Activated naive CD4-positive, alpha-beta T cell treated with anti-CD3 and anti-CD28 coated beads for 36 hours (primary cell): Measurements from ENCODE around the gene WWP2. TPM values are rescaled to one million over a fixed set of nuclear protein-coding genes. Genes with fewer than 3 reads are reported as not detected.
"Not testable (repeated sequence)": the region's sequence is repeated elsewhere in the genome, so short reads cannot be mapped to it uniquely, and the experiment has no call there.

Experiments
- CTCF ChIA-PET: fragments of 350-600 bp; sonication (Branson Sonifier 250); formaldehyde crosslinking; loops from one replicate; lab custom pipeline; 2021; ENCODE audit warnings: antibody characterized with exemption; lab: Charles Lee
- DNase-seq: peaks from one replicate; pipeline ENCODE4 v3.0.0-alpha.2; 2020
- H3K27ac Mint-ChIP-seq: one replicate; pipeline ENCODE4 v1.8.0; 2021; ENCODE audit warnings: mild to moderate bottlenecking, mixed read lengths
- H3K27me3 Mint-ChIP-seq: one replicate; pipeline ENCODE4 v1.8.0; 2021; ENCODE audit warnings: low read depth, mixed read lengths
- H3K36me3 Mint-ChIP-seq: one replicate; pipeline ENCODE4 v1.8.0; 2021; ENCODE audit warnings: low read depth, mixed read lengths
- H3K4me1 Mint-ChIP-seq: one replicate; pipeline ENCODE4 v1.8.0; 2021; ENCODE audit warnings: low read depth, mixed read lengths
- H3K4me3 Mint-ChIP-seq: one replicate; pipeline ENCODE4 v1.8.0; 2021; ENCODE audit warnings: mild to moderate bottlenecking, moderate library complexity, mixed read lengths
- H3K9me3 Mint-ChIP-seq: one replicate; pipeline ENCODE4 v1.8.0; 2021; ENCODE audit warnings: mixed read lengths
- intact Hi-C: fragments of 100-400 bp; cut with micrococcal nuclease; formaldehyde crosslinking; loops from one replicate; pipeline ENCODE4 v1.15.1; 2023
- total RNA-seq, 2 experiments: library from RNA; stranded (reverse); gene quantifications; one replicate each; pipeline ENCODE4 v1.2.3, GENCODE V29; 2021

The WWP2 gene
- total RNA-seq, 2 experiments from 2014 or later, result 27.7 to 32.3 TPM

DNA sequence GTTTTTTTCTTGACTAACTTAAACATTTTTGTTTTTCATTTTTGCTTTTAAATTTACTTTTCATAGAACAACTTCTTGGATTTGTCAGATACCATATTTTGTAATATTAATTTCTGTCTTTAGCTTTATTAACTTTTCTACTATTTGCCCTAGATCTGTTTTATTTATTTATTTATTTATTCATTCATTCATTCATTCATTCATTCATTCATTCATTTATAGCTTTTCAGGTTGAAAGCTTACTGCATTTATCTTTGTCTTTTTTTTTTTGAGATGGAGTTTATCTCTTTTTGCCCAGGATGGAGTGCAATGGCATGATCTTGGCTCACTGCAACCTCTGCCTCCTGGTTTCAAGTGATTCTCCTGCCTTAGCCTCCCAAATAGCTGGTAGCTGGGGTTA, 44.6 kb downstream of the WWP2 start:
- H3K4me1 Mint-ChIP-seq, H3K27me3 Mint-ChIP-seq, H3K27ac Mint-ChIP-seq, H3K4me3 Mint-ChIP-seq, DNase-seq, H3K9me3 Mint-ChIP-seq, intact Hi-C loops: not testable (repeated sequence)
- CTCF ChIA-PET, result interaction anchor here (0.5 to 1.3 kb wide), 3 partner anchors 11 to 1767 kb away, joined by 3 to 4 read pairs (median 4); no protein-coding TSS in a partner anchor
- peaks cover 17% of the 10 kb centered on the region for H3K36me3 Mint-ChIP-seq

DNA sequence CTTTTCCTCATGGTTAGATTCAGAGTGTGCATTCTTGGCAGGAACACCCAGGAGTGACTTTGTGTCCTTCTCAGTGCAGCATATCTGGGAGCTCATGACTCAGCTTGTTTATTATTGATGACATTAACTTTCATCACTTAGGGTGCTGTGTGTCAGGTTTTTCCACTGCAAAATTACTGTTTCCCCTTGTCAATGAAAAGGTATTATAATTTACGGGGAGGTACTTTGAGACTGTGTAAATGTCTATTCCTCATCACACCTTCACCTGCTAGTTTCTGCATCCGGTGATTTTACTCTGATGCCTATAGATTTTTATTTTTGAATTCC, 50.5 kb downstream of the WWP2 start:
- CTCF ChIA-PET, result interaction anchor here (0.7 kb wide), 1 partner anchor 10 kb away, joined by 5 read pairs; no protein-coding TSS in a partner anchor
- Mint-ChIP-seq H3K36me3 (peaks cover 17% of the 10 kb centered on the region), H3K9me3 (no peaks in the 10 kb centered on the region), H3K27me3 (no peaks in the 10 kb centered on the region), H3K4me1 (no peaks in the 10 kb centered on the region), H3K27ac (no peak overlapping the region), H3K4me3 (no peak overlapping the region)
- no peak for DNase-seq
- intact Hi-C loops, result no loop called here

DNA sequence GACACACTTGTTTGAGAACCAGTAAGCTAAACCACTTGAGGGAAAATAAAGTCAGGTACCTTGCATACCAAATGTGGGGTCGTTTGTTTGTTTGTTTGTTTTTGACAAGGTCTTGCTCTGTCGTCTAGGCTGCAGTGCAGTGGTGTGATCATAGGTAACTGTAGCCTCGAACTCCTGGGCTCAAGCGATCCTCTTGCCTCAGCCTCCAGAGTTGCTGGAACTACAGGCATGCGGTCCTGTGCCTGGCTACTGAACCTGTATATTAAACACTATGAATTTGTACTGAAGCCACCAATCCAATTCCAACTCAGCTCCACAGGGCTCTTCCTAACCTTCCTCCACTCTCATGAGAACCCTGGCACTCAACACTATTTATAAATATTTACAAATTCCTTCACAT, 51.9 kb downstream of the WWP2 start:
- Mint-ChIP-seq H3K9me3 (no peaks in the 10 kb centered on the region), H3K27ac (no peak overlapping the region), H3K36me3 (peaks cover 24% of the 10 kb centered on the region), H3K4me3 (no peak overlapping the region), H3K27me3 (no peaks in the 10 kb centered on the region), H3K4me1 (no peaks in the 10 kb centered on the region)
- no peak for DNase-seq
- intact Hi-C loops, result no loop called here
- CTCF ChIA-PET, result no interaction called here

DNA sequence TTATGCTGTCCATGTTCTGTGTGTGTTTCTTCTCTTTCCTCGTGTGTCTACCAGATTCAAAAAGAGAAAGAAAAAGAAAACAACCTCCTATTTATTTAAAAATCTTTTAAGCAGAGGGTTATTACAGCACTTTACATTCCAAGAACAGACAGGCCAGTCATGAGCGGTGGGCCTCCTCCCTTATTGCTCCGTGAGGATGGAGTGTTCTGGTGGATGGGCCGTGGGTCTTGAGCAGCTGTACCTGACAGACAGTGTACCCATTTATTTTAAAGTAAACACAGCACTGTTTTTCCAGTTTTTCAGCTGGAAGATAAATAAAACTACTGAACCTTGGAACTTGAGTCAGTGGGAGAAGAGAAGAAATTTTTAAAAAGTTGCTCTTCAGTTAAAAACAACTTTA, 52.4 kb downstream of the WWP2 start:
- H3K9me3 Mint-ChIP-seq, result no peaks in the 10 kb centered on the region
- H3K36me3 Mint-ChIP-seq, result peaks cover 23% of the 10 kb centered on the region
- CTCF ChIA-PET, result interaction anchor here (0.6 kb wide), 1 partner anchor 20 kb away, joined by 3 read pairs; no protein-coding TSS in a partner anchor
- no peak overlapping the region for H3K4me3 Mint-ChIP-seq
- no peaks in the 10 kb centered on the region for H3K4me1 Mint-ChIP-seq
- no peaks in the 10 kb centered on the region for H3K27me3 Mint-ChIP-seq
- intact Hi-C loops, result no loop called here
- H3K27ac Mint-ChIP-seq, result no peak overlapping the region
- DNase-seq, result no peak

DNA sequence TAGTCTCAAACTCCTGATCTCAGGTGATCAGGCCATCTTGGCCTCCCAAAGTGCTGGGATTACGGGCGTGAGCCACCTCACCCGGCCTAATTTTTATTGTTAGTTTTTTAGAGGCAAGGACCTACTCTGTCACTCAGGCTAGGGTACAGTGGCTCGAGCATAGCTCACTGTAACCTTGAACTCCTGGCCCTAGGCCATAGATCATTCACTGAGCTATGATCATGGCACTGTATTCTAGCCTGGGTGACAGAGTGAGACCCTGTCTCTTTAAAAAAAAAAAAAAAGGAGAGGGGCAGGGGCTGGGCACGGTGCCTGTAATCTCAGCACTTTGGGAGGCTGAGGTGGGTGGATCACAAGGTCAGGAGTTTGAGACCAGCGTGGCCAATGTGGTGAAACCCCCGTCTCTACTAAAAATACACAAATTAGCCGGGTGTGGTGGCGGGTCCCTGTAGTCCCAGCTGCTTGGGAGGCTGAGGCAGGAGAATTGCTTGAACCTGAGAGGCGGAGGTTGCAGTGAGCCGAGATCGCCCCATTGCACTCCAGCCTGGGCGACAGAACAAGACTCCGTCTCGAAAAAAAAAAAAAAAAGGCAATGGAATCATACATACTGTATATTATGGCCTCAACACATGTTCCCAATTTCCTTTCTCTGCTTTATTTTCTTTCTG, 53.2 kb downstream of the WWP2 start:
- peaks cover 21% of the 10 kb centered on the region for H3K36me3 Mint-ChIP-seq
- H3K27me3 Mint-ChIP-seq, intact Hi-C loops, H3K4me3 Mint-ChIP-seq, DNase-seq, H3K27ac Mint-ChIP-seq, H3K9me3 Mint-ChIP-seq, H3K4me1 Mint-ChIP-seq: not testable (repeated sequence)
- CTCF ChIA-PET, result interaction anchor here (0.6 kb wide), 2 partner anchors 21 to 49 kb away, joined by 3 read pairs; no protein-coding TSS in a partner anchor

DNA sequence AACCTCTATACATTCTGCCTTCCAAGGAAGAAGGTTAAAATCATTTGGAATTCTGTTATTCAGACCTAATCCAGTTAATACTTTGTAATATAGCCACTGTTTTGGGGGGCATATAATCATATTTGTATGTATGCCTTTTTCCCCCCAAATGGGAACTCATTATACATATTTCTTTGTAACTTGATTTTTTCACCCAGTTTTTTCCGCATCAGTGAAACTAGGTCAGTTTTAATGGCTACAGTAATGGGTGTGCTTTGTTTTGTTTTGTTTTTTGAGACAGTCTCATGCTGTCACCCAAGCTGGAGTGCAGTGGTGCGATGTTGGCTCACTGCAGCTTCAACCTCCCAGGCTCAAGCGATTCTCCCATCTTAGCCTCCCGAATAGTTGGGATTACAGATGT, 54.9 kb downstream of the WWP2 start:
- no peaks in the 10 kb centered on the region for H3K4me1 Mint-ChIP-seq
- peaks cover 18% of the 10 kb centered on the region for H3K36me3 Mint-ChIP-seq
- no peaks in the 10 kb centered on the region for H3K9me3 Mint-ChIP-seq
- no peak overlapping the region for H3K4me3 Mint-ChIP-seq
- no peak for DNase-seq
- intact Hi-C loops, result no loop called here
- H3K27ac Mint-ChIP-seq, result no peak overlapping the region
- H3K27me3 Mint-ChIP-seq, result no peaks in the 10 kb centered on the region
- CTCF ChIA-PET, result interaction anchor here (0.6 kb wide), 1 partner anchor 18 kb away, joined by 5 read pairs; no protein-coding TSS in a partner anchor

DNA sequence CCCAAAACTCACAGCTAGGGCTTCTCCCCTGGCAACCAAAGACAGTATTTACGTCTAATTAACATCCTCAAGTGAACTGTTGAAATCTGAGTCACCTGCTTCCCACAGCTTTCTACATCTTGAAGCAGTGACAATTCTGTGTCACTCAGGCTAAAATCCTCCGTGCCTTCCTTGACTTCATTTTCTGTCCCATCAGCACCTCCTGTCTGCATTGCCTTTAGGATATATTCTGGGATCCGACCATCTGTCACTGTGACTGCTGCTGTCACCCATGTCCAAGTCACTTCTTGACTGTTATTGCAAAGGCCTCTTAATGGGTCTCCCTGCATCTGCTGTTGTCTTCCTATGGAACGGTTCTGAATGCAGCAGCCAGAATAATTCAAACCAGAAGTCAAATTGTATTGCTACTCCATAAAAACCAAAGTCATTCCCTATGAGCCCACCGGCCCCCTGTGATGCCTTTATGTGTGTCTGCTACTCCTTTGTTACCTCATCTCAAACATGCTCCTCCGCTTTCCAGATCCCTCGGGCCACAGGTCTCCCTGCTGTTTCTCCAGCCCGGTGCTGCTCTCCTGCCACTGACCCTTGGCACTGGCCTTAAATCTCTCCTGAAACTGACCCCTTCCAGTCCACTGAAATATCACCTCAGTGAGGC, 56.9 kb downstream of the WWP2 start:
- H3K36me3 Mint-ChIP-seq, result peaks cover 19% of the 10 kb centered on the region
- no peak for DNase-seq
- no peaks in the 10 kb centered on the region for H3K27me3 Mint-ChIP-seq
- H3K4me3 Mint-ChIP-seq, result no peak overlapping the region
- H3K4me1 Mint-ChIP-seq, result no peaks in the 10 kb centered on the region
- no peak overlapping the region for H3K27ac Mint-ChIP-seq
- H3K9me3 Mint-ChIP-seq, result no peaks in the 10 kb centered on the region
- intact Hi-C loops, result no loop called here
- CTCF ChIA-PET, result interaction anchor here (0.6 to 1.2 kb wide), 2 partner anchors 19 to 24 kb away, joined by 3 read pairs; no protein-coding TSS in a partner anchor

DNA sequence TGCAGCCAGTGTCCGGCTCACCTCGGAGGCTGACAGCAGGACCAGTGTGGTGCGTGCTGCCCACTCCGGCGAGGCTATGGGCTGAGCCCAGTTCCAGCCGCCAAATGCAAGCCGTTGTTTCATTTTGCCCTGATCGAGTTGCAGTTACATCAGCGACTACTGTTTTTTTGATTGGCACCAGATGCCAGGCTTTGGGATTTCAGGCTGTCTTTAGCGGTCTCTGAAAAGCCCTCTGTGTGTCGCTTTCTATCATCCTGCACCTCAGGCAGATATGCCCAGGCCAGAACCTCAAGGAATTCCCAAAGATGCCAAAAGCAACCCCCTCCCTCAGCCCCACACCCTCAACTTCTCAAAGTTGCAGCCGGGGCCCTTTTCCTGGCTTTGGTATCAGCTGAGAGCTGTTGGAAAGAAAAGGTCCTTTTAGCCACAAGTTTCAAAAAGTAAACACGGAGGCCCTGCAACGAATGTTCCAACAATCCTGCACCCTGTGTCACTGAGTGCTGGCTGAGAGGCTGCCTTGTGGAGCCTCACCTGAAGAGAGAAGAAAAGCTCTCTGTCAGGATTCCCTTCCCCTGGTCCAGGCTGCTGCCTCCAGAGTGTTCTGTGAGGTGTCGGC, 58.9 kb downstream of the WWP2 start:
- peaks cover 19% of the 10 kb centered on the region for H3K36me3 Mint-ChIP-seq
- no peak overlapping the region for H3K4me3 Mint-ChIP-seq
- intact Hi-C loops, result no loop called here
- no peaks in the 10 kb centered on the region for H3K9me3 Mint-ChIP-seq
- CTCF ChIA-PET, result no interaction called here
- no peaks in the 10 kb centered on the region for H3K4me1 Mint-ChIP-seq
- no peak overlapping the region for H3K27ac Mint-ChIP-seq
- H3K27me3 Mint-ChIP-seq, result no peaks in the 10 kb centered on the region
- DNase-seq, result no peak

DNA sequence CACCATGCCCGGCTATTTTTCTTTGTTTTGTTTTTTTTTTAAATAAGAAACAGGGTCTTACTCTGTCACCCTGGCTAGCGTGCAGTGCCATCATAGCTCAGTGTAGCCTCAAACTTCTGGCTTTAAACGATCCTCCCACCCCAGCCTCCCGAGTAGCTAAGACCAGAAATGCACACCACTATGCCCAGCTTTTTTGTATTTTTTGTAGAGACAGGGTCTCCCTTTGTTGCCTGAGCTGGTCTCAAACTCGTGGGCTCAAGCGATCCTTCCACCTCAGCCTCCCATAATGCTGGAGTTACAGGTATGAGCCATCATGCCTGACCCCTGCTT, 59.7 kb downstream of the WWP2 start:
- intact Hi-C loops, result no loop called here
- Mint-ChIP-seq H3K27me3 (no peaks in the 10 kb centered on the region), H3K4me1 (no peaks in the 10 kb centered on the region), H3K4me3 (no peak overlapping the region), H3K27ac (no peak overlapping the region), H3K9me3 (no peaks in the 10 kb centered on the region), H3K36me3 (peaks cover 17% of the 10 kb centered on the region)
- CTCF ChIA-PET, result no interaction called here
- DNase-seq, result no peak

DNA sequence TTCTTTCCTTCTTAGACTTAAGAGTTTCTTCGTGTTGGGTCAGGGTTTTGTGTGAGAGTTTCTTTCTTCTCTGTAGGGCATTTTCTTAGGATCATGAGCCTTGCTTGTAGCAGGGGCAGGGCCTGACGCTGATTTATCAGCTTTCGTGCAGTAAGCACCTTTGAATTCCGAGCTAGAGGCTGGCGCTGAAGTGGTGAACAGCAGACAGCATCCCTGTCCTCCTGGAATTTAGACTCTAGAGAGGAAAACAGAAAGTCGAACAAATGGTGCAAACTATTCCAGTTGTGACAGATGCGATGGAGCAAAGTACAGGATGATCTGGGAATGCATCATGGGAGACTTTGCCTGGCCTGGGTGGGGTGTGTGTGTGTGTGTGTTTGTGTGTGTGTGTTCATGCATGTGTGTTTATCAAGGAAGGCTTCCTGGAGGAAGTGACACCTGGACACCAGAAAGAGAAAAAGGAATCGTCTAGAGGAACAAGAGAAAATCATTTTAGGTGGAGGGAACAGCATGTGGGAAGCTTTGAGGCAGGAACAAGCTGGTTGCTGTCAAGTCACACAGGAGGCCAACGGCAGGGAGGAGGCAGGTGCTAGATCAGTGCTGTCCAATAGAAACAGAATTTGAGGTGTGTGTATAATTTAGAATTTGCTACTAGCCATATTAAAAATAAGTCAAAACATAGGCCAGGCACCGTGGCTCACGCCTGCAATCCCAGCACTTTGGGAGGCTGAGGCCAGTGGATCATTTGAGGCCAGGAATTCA, 60.2 kb downstream of the WWP2 start:
- intact Hi-C loops, result no loop called here
- no peaks in the 10 kb centered on the region for H3K4me1 Mint-ChIP-seq
- H3K4me3 Mint-ChIP-seq, result no peak overlapping the region
- no peak overlapping the region for H3K27ac Mint-ChIP-seq
- no peaks in the 10 kb centered on the region for H3K9me3 Mint-ChIP-seq
- peaks cover 15% of the 10 kb centered on the region for H3K36me3 Mint-ChIP-seq
- no peak for DNase-seq
- H3K27me3 Mint-ChIP-seq, result no peaks in the 10 kb centered on the region
- CTCF ChIA-PET, result interaction anchor here (0.9 kb wide), 1 partner anchor 10 kb away, joined by 5 read pairs; no protein-coding TSS in a partner anchor

DNA sequence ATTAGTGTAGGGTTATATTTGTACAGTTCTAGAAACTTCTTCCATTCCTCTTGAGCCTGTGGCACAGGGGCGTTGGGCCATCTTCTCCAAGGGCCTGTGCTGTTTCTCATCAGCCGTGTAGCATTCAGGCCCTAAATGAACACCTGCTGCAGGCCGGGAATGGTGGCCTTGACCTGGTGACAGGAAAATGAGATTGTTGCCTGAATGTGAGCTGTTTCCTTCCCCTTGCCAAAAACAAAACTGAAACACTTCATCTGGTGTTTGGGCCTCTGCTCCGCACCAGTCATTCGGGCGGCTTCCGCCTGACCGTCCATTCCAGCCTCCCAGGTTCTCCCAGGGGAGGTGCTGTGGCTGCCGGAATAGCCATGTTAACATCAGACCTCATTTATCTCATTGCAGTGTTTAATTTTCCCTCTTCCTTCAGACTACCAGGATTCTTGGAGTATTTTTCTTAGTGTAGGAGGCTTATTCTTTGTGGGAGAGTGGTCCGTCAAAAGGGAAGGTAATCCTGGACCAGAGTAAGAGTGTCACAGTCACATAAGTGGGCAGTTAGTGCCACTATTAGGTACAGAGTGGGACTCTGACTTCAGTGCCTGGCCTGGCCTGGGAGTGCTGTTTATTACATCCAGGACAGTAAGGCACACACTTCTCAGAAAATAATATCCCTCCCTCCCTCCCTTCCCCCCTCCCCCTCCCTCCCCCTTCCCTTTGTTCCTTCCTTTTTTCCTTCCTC, 61.9 kb downstream of the WWP2 start:
- intact Hi-C loops, result no loop called here
- no peak overlapping the region for H3K4me3 Mint-ChIP-seq
- H3K9me3 Mint-ChIP-seq, result no peaks in the 10 kb centered on the region
- H3K4me1 Mint-ChIP-seq, result no peaks in the 10 kb centered on the region
- H3K27ac Mint-ChIP-seq, result no peak overlapping the region
- no peak for DNase-seq
- peaks cover 3% of the 10 kb centered on the region for H3K36me3 Mint-ChIP-seq
- H3K27me3 Mint-ChIP-seq, result no peaks in the 10 kb centered on the region
- CTCF ChIA-PET, result interaction anchor here (1.0 to 1.2 kb wide), 2 partner anchors 13 to 28 kb away, joined by 3 to 6 read pairs; no protein-coding TSS in a partner anchor
